ENCODE data around the gene HPDL.

Gene HPDL

GRCh38 chr1:45331436-45332345 is 5.0 kb downstream of the HPDL start:
- no peak overlapping the region for H3K4me2 ChIP-seq (ENCODE audit: low read length)
- H3K9me3 ChIP-seq (ENCODE audit: insufficient read depth, low read length): no peaks in the 10 kb centered on the region

GRCh38 chr1:45332346-45332720 is 5.6 kb downstream of the HPDL start:
- no peaks in the 10 kb centered on the region for H3K9me3 ChIP-seq (ENCODE audit: insufficient read depth, low read length)
- no peak overlapping the region for H3K4me2 ChIP-seq (ENCODE audit: low read length)
- H3K27me3 ChIP-seq (ENCODE audit: low read depth, low read length): no peaks in the 10 kb centered on the region
- H3K4me1 ChIP-seq (ENCODE audit: low read length): no peaks in the 10 kb centered on the region
- TF ChIP-seq CTCF (IDR thresholded peaks at IDR 0.05; ENCODE audit: low read depth, low read length) (no peak), EZH2phosphoT487 (IDR thresholded peaks at IDR 0.05; ENCODE audit: low read depth) (no peak)
- no peak overlapping the region for H3K27ac ChIP-seq (ENCODE audit: low read length)
- H2AFZ ChIP-seq (ENCODE audit: low read depth, low read length): no peak overlapping the region
- H3K79me2 ChIP-seq (ENCODE audit: low read length): no peaks in the 10 kb centered on the region
- peaks cover 2% of the 10 kb centered on the region for H3K36me3 ChIP-seq (replicated peaks; ENCODE audit: low read depth, low read length)
- no peak overlapping the region for H3K4me3 ChIP-seq (ENCODE audit: low read length)
- no peaks in the 10 kb centered on the region for H4K20me1 ChIP-seq (ENCODE audit: insufficient read depth, low read length)
- H3K9ac ChIP-seq (ENCODE audit: low read length): no peak overlapping the region

More at GRCh38 chr1:45331436-45332345, 5.0 kb downstream of the HPDL start:
- no peak overlapping the region for H2AFZ ChIP-seq (ENCODE audit: low read depth, low read length)
- H3K27me3 ChIP-seq (ENCODE audit: low read depth, low read length): no peaks in the 10 kb centered on the region
- H3K79me2 ChIP-seq (ENCODE audit: low read length): no peaks in the 10 kb centered on the region
- H4K20me1 ChIP-seq (ENCODE audit: insufficient read depth, low read length): no peaks in the 10 kb centered on the region
- no peak overlapping the region for H3K27ac ChIP-seq (ENCODE audit: low read length)
- H3K9ac ChIP-seq (ENCODE audit: low read length): no peak overlapping the region
- peaks cover 2% of the 10 kb centered on the region for H3K36me3 ChIP-seq (replicated peaks; ENCODE audit: low read depth, low read length)
- H3K4me1 ChIP-seq (ENCODE audit: low read length): no peaks in the 10 kb centered on the region
- H3K4me3 ChIP-seq (ENCODE audit: low read length): no peak overlapping the region
- TF ChIP-seq CTCF (IDR thresholded peaks at IDR 0.05; ENCODE audit: low read depth, low read length) (no peak), EZH2phosphoT487 (IDR thresholded peaks at IDR 0.05; ENCODE audit: low read depth) (no peak)

- H3K4me2 ChIP-seq (ENCODE audit: low read length): no peak overlapping the region
- no peak overlapping the region for H2AFZ ChIP-seq (ENCODE audit: low read depth, low read length)
- H3K9ac ChIP-seq (ENCODE audit: low read length): no peak overlapping the region
- peaks cover 10% of the 10 kb centered on the region for H3K79me2 ChIP-seq (ENCODE audit: low read length)
- H3K9me3 ChIP-seq (ENCODE audit: insufficient read depth, low read length): no peaks in the 10 kb centered on the region
- no peak for TF ChIP-seq CTCF (IDR thresholded peaks at IDR 0.05; ENCODE audit: low read depth, low read length)
- no peak for TF ChIP-seq EZH2phosphoT487 (IDR thresholded peaks at IDR 0.05; ENCODE audit: low read depth)
- H3K27me3 ChIP-seq (ENCODE audit: low read depth, low read length): no peaks in the 10 kb centered on the region
- peaks cover 11% of the 10 kb centered on the region for H3K36me3 ChIP-seq (replicated peaks; ENCODE audit: low read depth, low read length)
- H3K27ac ChIP-seq (ENCODE audit: low read length): no peak overlapping the region
- peaks cover 3% of the 10 kb centered on the region; the same call in 1 of the 2 replicates for H3K4me1 ChIP-seq (ENCODE audit: low read length)
- H3K4me3 ChIP-seq (ENCODE audit: low read length): no peak overlapping the region
- H4K20me1 ChIP-seq (ENCODE audit: insufficient read depth, low read length): no peaks in the 10 kb centered on the region
Observed at GRCh38 chr1:45334308-45335245, 7.9 kb downstream of the HPDL start.

GRCh38 chr1:45335855-45336324 is 9.2 kb downstream of the HPDL start:
- Histone ChIP-seq H3K27ac (ENCODE audit: low read length) (no peak overlapping the region), H3K4me1 (ENCODE audit: low read length) (peaks cover 4% of the 10 kb centered on the region), H2AFZ (ENCODE audit: low read depth, low read length) (no peak overlapping the region), H3K27me3 (ENCODE audit: low read depth, low read length) (no peaks in the 10 kb centered on the region), H3K36me3 (replicated peaks; ENCODE audit: low read depth, low read length) (peaks cover 11% of the 10 kb centered on the region), H3K4me3 (ENCODE audit: low read length) (no peak overlapping the region), H3K79me2 (ENCODE audit: low read length) (peaks cover 20% of the 10 kb centered on the region), H3K9ac (ENCODE audit: low read length) (no peak overlapping the region), H3K4me2 (ENCODE audit: low read length) (no peak overlapping the region), H3K9me3 (ENCODE audit: insufficient read depth, low read length) (no peaks in the 10 kb centered on the region), H4K20me1 (ENCODE audit: insufficient read depth, low read length) (no peaks in the 10 kb centered on the region)
- no peak for TF ChIP-seq EZH2phosphoT487 (IDR thresholded peaks at IDR 0.05; ENCODE audit: low read depth)
- no peak for TF ChIP-seq CTCF (IDR thresholded peaks at IDR 0.05; ENCODE audit: low read depth, low read length)
